NCI-H345 treated with DMSO at 0.1 percent for 48 hours (cell line): Measurements from ENCODE around the gene CCNT2.
A peak's percentile ranks its signal among the peaks of the same experiment; 100 is the strongest.
"Not testable (repeated sequence)": the region's sequence is repeated elsewhere in the genome, so short reads cannot be mapped to it uniquely, and the experiment has no call there.

Experiments used
- DNase-seq: peaks from one replicate; lab custom pipeline; 2025; ENCODE audit not compliant: unreplicated experiment; lab: John Stamatoyannopoulos, UW

CCNT2 gene

GRCh38 chr2:134973241-134974138 lies 54.9 kb downstream of the CCNT2 start:
- no peak for DNase-seq

GRCh38 chr2:134975281-134976009 lies 56.8 kb downstream of the CCNT2 start:
- DNase-seq = no peak

- DNase-seq = no peak
These were observed 57.6 kb downstream of the CCNT2 start for GRCh38 chr2:134976074-134976702.

- DNase-seq = not testable (repeated sequence)
These were observed 58.5 kb downstream of the CCNT2 start for GRCh38 chr2:134977104-134977503.

- DNase-seq = no peak
These were observed 60.6 kb downstream of the CCNT2 start for GRCh38 chr2:134979221-134979620.

- no peak for DNase-seq
These were observed 62.0 kb downstream of the CCNT2 start for GRCh38 chr2:134980639-134981038.

GRCh38 chr2:134982603-134983002 lies 64.0 kb downstream of the CCNT2 start:
- DNase-seq = no peak

GRCh38 chr2:134985061-134985460 lies 66.4 kb downstream of the CCNT2 start:
- no peak for DNase-seq

GRCh38 chr2:134988994-134989605 lies 70.5 kb downstream of the CCNT2 start:
- peak; percentile 27 for DNase-seq

- no peak for DNase-seq
These were observed 80.9 kb downstream of the CCNT2 start for GRCh38 chr2:134999521-134999920.

GRCh38 chr2:135002836-135003235 lies 84.2 kb downstream of the CCNT2 start:
- no peak for DNase-seq

GRCh38 chr2:135004005-135004746 lies 85.6 kb downstream of the CCNT2 start:
- peak; percentile 76 for DNase-seq

- DNase-seq = no peak
These were observed 87.1 kb downstream of the CCNT2 start for GRCh38 chr2:135005753-135006152.
